GM18858 (cell line): ENCODE results near the gene C12orf50.
A peak's percentile ranks its signal among the peaks of the same experiment; 100 is the strongest.
"Not testable (repeated sequence)": the region's sequence is repeated elsewhere in the genome, so short reads cannot be mapped to it uniquely, and the experiment has no call there.

Source experiments
- ATAC-seq: cut with Tn5 transposase; IDR thresholded peaks from one replicate; pipeline ENCODE4 v1.9.1; 2021; ENCODE audit not compliant: unreplicated experiment

The C12orf50 gene, protein sequence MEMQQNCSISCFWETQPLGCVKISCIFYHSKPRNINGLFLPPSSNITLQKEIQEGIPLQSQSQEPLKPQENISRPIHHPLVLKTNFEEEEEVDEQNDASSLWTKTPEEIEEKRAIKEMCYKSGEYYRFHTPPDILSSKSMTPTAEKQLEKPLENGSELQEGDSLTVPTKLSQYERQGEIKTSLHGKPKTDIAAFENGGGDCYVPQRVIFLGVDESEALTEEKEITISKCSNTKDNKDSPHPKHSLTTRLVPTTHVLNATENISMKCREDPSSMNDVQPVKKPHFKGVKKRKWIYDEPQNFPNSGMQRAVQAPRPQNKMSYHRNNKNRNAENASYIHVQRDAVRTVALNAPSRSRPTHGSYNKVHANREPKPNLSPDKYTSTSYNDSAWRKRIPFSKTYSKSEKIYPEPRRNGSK

DNA sequence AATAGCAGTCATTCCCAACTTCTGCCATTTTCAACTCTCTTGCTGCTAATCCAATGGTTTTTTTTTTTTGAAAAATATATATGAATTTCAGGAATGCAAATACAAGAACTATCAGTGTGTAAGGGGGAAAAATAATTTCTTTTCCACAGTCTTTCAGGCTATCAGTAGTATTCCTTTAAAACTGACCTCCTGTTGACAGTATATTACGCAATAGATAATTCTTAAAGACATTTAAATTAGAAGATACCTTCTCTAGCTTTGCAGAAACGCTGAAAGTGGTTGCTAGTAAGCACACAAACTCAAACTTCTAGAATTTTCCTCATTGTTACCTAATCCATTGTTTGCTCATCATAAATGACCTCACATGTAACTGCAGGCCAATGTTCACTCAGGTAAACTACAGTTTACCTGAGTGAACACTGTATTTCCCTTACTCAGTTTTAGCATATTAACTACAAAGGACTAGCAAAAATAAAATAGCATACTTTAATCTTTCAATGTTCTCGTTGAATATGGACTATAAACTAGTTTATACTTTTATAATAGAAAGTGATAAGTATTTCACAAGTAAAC, at the start of gene C12orf50:
TSS of gene C12orf50 (minus strand) at position 309 of the 573 bp plus-strand sequence. CDS start 2,439 bp downstream, outside the sequence.
- no peak for ATAC-seq

DNA sequence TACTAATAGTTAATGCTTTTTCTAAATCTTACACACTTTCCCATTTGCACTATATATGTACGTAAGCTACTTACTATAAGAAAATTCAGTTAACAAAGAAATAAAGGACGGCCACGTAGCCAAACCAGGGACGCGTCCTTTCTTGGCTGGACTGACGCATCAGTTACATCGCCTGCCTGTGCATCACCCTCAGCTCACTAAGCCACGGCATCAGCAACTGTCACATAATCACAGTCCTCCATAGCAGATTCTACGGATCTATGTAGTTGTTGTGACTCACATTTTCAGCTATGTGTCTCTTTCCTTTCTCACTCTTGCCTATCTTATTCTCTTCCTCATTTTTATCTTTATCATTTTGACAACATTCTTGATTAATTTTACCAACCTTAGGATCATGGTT, 38.1 kb upstream of the C12orf50 start:
- no peak for ATAC-seq

DNA sequence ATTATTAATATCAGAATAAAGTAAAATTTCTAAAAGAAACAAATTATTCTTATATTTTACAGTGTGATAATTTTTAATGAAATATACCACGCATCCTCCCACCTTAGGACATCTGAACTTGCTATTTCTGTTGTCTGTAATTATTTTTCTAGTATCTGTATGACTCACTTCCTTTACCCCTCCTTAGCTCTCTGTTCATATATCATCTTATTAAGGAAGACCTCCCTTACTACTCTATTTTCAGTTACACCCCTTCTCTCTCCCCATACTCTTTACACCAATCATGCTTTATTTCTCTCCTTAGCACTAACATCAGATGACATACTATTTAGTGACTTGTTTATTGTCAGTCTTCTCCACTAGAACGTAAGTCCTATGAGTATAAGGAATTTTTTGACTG, 34.2 kb upstream of the C12orf50 start:
- peak; percentile 88 for ATAC-seq

DNA sequence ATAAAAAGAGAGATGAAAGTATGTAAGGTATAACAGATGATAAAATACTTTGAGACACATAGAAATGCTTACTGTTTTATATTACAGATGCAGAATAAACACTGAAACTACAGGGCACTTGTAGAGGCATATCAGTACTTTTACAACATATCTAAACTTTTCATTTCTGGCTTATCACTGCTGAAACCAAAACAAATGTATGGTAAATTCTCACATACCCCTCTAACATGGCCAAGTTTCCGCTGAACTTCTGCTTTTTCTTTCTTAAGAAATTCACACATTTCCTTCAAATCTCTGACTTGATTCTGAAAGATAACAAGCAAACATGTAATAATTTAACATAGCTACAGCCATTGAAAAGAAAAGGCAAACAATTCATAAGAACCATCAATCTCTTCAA, 33.3 kb upstream of the C12orf50 start:
- ATAC-seq: peak; percentile 82

- no peak for ATAC-seq
Measured at GRCh38 chr12:88058719-88059077, 29.5 kb upstream of the C12orf50 start.

DNA sequence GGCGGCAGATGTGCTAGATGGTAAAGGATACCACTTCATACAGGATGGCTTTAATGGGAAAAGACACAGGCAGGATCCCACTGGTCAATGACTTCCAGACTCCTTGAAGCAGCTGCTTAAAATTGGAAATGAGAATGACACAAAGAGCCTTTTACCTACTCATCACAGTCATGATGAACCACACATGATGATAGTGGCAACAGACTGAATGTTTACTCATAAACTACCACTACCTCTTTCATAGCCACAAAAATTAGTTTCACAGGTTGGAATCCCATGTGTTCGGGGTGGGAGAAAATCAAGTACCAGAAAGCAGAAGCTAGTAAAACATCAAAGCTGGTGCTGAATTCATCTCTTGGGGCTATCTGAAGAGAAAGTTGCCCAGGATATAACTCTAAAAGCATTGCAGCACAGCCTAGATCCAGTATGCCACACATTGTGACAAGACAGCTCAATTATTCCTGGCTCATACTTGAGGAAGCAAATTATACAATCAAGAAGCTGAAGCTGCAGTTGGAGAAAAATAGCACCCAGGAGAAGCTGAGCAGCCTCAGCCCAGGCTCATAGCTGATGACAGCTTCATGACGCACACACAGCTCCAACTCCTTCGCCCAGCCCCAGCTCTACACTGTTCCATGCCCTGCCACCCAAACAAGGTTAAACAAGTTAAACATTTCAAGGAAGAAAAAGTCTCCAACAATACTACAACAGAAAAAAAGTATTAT, 29.0 kb upstream of the C12orf50 start:
- no peak for ATAC-seq

- ATAC-seq: no peak
Measured at GRCh38 chr12:88056571-88056970, 27.4 kb upstream of the C12orf50 start.

DNA sequence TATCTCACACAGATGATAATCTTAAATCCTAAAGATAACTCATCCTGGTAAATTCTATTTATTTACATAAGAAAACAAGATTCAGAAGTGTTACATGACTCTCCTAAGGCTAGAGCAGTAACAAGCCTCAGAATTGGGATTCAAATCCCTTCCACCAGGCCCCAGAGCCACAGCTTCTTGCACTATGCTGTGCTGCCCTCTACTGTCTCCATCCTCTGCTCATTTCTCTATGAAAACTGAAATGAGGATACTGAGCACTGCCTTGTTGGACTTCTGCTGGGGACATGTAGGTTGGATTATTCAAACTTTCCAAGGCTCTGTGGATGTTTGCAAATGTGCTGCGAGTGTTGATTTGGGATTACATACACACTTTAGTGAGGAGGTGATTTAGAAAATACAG, 23.5 kb upstream of the C12orf50 start:
- ATAC-seq: peak; percentile 54

- no peak for ATAC-seq
Measured at GRCh38 chr12:88044035-88044434, 14.8 kb upstream of the C12orf50 start.

- no peak for ATAC-seq
Measured at GRCh38 chr12:88037770-88038169, 8.6 kb upstream of the C12orf50 start.

DNA sequence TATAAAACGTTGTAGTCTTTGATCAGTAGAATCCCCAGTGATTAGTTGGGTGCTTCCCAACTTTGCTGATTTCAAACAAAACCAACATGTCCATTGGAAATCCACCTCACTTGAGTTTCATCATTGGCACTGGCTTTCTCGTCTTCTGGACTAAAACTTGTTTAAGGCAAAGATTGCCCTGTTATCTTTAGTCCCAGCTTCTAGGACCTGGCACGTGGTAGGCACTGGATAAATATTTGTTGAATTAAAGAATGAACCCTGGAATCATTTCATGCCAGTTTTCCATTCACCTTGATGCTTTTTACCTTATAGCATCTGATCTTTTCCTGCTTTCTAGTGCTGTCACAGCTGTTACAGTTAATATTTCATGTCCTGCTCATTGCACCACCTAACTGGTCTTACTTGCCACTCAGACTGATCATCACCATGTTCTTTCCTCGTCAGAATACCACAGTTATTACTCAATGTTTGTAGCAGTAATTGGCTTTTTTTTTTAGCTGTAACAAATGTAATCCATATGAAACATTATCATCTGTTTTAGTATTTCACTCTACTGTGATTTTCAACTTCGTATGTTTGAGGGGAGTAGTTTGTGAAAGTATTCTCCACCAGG, 7.3 kb upstream of the C12orf50 start:
- no peak for ATAC-seq

DNA sequence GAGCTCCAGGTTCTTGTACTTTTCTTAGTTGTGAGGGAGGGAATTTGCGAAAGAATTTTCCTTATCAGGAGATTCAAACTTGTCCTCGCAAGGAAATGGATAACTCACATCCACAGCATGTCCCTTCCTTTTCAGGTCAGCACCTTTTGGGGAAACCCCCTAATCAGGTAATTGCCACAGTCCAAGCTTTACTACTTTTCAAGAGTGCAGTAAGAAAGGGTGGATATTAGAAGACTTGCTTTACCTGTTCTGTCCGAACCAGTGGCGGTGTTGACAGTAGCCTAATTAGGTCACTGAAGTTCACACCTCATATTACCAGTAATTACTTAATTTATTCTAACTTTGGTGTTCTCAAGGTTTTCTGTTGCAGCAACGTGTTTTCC, 6.7 kb upstream of the C12orf50 start:
- peak; percentile 3 for ATAC-seq

GRCh38 chr12:88035271-88035906, 6.2 kb upstream of the C12orf50 start:
- ATAC-seq: peak; percentile 99

- ATAC-seq: not testable (repeated sequence)
Measured at GRCh38 chr12:88031161-88031560, 2.0 kb upstream of the C12orf50 start.

DNA sequence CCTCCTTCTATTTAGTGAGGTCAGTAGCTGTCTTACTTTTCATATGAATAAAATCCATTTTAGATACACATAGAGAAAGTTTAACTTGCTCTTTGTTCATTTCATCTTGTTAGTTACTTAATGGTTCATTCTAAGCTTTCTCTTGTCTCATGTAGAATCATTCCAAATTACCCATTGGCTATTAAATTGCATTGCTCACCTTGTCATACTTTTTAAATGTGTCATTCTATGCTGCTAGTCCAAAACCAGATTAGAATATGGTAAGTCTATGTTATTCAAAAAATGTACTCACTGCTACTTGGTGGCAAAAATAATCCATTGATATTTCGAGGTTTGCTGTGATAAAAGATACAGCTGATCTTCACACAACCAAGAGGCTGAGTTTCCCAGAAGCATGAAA, 3.0 kb downstream of the C12orf50 start:
- ATAC-seq: no peak

GRCh38 chr12:88017964-88018363, 11.2 kb downstream of the C12orf50 start:
- no peak for ATAC-seq

- ATAC-seq: no peak
Measured at GRCh38 chr12:88015825-88016224, 13.4 kb downstream of the C12orf50 start.

DNA sequence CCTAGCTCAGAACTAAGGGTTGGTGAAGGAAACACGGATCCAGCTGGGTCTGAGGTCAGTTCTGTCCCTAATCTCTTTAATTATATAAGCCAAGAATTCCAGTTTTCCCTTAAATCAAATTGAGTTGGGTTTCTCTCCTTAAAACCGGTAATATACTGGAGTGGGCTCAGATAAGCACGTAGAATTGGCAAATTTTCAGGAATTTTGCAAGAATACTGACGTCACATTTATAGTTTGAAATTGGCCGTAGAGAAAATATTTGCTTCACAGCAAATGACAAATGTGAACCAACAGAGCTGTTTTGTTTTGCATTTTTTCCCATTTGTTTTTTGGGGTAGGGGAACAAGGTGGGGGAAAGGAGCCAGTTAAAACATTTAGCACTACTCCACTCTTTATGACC, 17.4 kb downstream of the C12orf50 start:
- ATAC-seq: no peak

- ATAC-seq: no peak
Measured at GRCh38 chr12:88006351-88006750, 22.9 kb downstream of the C12orf50 start.

DNA sequence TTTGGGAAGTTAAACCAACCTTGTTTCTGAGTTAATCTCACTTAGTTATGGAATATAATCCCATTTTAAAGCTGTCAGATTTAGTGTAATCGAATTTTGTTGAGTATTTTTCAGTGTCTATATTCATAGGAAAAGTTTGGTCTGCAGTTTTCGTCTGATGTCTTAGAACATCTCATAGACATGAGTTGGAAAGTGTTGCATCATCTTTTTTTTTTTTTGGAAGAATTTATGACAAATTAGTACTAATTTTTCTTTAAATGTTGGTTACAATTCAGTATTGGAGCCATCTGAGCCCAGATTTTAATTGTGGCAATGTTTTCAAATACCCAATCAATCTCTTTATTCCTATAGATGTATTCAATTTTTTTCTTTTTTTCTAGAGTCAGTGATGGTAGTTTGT, 27.9 kb downstream of the C12orf50 start:
- no peak for ATAC-seq

GRCh38 chr12:87995581-87996178, 33.5 kb downstream of the C12orf50 start:
- ATAC-seq: peak; percentile 76
